ENCODE data around the gene PGLYRP4.

- no peak for TF ChIP-seq YY1 (tag by site-specific recombination; IDR thresholded peaks at IDR 0.05)
- TF ChIP-seq ZNF558 (tag by site-specific recombination; IDR thresholded peaks at IDR 0.05) = no peak
- TF ChIP-seq CTCF (tag by site-specific recombination; IDR thresholded peaks at IDR 0.05) = no peak
- TF ChIP-seq ZNF544 (tag by site-specific recombination; IDR thresholded peaks at IDR 0.05) = no peak
- no peak for TF ChIP-seq ZNF391 (tag by site-specific recombination; IDR thresholded peaks at IDR 0.05; ENCODE audit: borderline replicate concordance, low read depth)
Measured at GRCh38 chr1:153395776-153396175, 47.1 kb upstream of the PGLYRP4 start.

Data from HEK293 (cell line).